ENCODE data around the gene SNTG2.
A peak's percentile ranks its signal among the peaks of the same experiment; 100 is the strongest.
"Not testable (repeated sequence)": the region's sequence is repeated elsewhere in the genome, so short reads cannot be mapped to it uniquely, and the experiment has no call there.

The SNTG2 gene

DNA sequence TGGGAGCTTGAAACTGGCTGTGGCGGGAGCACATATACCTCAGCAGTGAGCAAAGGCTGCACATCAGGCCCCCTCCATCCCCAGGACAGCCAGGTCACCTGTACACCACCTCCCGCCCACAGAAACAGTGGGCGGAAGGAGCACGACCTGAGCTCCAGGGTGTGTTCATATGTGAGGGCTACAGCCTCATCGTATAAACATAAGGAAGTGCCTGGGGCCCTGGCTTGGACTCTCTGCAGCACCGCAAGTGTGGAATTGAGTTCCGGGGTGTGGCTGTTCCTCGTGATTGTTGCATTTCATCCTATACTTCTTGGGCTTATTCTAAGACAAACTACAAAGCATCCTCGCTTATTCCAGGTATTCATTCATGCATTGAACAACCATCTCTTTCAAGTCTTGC lies 402.5 kb downstream of the SNTG2 start:
- DNase-seq = no peak

DNA sequence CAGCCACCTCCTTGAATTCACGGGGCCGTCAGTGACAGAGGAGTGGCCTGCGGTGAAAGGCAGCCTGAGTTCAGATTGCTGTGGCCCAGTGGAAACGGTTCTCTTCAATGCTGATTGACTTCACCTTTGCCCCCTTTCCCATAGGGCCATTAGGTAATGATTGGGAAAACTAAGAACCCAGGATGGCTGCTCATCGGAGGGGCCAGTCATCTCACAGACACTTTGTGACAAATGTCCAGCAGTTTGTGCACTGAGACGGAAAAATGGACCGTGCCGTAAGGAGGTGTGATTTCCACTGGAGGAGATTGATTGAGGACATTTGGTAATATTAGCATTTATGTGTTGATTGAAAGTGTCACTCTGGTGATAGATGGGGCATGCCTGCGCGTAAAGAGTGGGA lies 402.9 kb downstream of the SNTG2 start:
- no peak for DNase-seq

DNA sequence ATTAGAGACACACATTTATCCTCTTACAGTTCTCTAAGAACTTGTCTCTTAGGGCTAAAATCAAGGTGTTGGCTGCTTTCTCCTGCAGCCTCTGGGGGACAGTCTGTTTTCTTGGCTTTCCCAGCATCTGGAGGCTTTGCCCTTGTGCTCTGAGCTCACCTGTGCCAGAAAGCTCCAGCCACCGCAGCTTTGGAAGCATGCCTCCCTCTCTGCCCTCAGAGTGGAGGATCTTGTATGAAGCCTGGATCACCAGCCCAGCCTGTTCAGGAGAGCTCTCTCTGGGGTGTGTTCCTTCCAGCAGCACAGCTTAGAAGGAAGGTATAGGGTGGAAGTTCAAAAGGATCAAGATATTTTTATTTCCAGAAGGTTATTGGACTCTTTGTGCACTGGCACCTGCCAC lies 409.5 kb downstream of the SNTG2 start:
- no peak for DNase-seq

DNA sequence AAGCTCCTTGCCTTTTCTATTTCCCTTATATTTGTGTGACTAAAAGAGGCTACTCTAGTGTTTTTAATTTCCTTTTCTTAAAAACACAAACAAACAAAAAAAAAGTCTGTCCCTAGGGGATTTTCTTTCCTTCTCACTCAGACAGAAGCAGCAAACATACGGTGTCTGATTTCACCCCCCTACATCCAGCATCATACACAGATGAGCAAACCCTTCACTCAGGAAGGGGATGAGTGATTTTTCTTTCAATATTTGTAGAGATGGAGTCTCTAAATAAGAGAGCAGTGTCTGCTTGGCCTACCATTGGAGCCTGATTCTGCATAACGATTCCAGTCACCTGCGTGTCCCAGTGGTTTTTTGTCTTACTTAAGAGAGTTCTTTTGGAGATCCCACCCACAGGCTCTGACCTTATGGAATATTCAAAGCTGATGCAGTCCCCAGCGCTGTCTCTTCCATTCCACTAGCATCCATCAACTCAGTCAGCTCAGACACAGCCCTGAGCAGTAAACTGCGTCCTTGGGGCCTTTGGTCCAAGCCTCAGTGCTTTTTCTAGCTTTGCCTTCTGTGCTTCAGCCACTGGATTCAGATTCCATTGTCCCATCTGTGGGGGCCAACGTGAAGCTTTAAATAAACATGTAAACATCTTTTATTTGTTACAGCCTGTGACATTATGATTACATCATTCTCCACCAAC lies 410.1 kb downstream of the SNTG2 start:
- DNase-seq = peak; percentile 30

DNA sequence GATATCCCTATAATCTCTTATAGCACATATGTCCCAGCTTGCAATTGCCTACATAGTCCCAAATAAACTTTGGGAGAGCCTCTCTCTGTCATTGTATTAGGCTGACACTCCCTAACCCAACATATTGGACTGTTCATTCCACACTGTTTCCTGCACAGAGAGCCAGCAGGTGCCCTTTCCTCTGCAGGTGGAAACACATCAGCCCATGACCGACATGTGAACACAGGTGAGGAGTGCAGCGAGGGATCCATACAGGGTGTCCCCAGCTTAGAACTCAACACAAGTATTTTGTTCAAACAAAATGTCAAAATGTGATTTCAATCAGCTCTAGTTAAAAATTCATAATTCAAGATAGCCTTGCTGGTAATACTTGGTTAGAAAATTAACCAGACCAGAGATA lies 412.7 kb downstream of the SNTG2 start:
- DNase-seq = no peak

DNA sequence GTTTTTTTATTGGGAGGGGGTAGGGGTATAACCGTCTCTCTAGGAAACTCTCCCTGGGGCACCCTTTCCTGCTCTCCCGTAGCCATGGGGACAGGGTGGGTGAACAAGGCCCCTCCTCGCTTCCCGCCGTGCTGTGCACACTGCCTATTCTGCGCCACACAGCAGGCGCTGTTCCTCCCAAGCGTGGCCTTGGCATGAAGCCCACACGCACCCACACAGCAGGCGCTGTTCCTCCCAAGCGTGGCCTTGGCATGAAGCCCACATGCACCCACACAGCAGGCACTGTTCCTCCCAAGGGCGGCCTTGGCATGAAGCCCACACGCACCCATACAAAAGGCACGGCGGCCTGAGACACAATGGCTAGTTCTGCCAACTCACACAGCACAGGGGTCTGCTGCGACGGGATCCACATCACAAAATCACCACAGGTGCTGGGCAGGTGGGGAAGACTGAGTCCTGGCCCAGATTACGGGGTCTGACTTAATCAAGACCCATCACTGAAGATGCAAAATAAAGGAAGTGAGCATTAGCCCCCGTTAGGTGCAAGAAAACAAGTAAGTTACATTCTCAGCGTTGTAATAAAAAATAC lies 416.0 kb downstream of the SNTG2 start:
- peak; percentile 42 for DNase-seq

DNA sequence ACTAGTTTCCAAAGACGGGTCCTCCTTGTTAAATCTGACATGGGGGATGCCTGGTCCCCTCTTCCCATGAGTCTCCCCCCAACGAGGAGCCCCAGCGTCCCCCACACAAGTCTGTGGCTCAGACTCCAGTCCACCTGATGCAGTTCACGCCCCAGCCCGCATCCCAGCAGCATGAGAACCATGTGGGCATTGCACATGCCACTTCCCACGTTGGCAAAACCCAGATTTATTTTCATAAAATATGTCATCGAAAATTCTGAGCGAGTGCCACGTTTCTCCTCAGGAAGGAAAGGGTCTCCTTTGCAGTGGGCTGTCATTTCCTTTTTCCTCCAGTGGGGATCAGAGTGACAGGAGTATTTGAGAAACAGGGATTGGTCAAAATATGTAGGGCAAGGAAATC lies 417.0 kb downstream of the SNTG2 start:
- no peak for DNase-seq

DNA sequence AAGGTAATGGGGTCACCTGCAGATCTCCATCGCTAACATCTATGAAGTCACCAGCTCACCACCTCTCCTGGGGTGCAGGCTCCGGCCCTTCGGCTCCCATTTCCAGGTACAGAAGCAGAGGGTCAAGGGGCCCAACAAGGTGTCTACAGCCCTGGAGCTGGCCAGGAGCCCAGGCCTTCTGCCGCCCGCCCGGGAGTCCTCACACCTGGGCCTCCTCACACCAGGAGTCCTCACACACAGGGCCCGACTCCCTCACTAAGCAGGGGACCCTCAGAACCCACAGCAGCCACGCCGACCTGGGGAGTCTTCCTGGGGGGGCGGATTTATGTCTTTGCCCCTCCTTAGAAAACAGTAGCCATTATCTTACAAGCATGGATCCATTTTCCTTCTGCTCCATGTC lies 419.3 kb downstream of the SNTG2 start:
- DNase-seq = no peak

DNA sequence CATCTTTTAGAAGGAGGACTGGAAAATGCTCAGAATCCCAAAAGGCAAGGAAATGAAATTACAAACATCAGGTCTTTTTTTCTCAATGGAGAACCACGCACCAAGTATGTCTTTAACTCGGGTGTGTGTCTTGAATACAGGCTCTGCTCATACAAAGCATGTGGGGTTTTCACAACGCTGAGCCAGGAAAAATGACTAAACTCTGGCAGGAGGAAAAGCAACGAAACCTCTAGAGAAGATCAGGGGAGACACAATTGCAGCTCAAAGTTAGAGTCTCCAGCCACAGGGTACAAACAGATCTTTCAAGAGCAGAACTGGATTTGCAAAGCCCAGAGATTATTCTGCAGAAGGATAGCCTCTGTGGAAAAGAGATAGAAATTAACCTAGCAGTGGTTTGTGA lies 419.8 kb downstream of the SNTG2 start:
- no peak for DNase-seq

DNA sequence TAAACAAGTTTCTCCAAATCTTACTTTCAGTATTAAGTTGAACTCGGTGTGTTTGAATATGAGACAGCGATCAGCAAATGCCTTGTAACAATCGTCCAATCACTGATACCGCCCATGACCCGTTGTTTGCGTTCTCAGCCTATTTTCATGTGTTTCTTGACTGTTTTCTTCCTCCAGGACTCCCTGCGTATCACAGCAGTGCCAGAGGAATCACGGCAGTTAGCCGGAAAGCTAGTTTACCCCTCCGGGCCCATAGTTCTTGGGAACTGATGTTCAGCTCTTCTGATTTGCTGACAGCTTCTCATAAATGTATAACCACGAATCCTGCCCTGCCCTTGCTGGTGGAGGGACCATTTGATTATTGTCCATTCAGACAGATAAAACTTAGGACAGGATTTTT lies 420.4 kb downstream of the SNTG2 start:
- no peak for DNase-seq

DNA sequence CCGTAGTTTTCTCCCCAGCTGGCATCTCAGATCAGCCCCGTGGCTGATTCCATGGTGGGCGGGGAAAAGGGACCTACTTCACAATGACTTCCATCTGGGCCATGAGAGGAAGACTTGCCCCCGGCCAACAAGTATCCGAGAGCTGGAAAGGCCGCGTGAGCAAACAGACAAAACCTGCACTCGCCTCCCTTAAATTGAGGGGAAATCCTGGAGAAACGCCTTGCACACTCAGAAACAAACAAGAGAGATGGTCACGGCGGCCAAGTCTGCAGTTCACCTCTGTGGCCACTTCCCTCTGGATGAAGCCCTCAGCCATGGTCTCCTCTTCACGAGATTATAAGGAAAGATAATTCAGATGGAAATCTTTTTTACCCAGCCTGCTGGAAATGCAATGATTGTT lies 423.2 kb downstream of the SNTG2 start:
- no peak for DNase-seq

DNA sequence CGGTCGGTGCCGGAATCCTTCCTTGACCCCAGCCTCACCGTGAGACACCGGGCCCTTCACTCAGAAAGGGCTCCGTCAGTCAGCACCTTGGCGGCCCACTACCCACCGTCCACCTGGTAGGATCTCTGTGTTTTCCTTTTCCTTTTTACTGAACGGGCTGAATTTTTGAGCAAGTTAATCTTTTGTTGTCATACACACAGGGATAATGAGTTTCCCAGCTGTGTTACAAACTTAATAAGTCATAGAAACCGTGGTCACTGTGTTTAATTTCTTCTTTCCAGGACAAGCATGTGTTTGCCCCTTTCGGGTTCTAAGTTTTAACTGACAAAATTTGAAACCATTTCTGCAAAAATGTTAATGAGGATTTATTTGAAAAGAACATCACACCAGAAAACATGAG lies 423.6 kb downstream of the SNTG2 start:
- DNase-seq = no peak

DNA sequence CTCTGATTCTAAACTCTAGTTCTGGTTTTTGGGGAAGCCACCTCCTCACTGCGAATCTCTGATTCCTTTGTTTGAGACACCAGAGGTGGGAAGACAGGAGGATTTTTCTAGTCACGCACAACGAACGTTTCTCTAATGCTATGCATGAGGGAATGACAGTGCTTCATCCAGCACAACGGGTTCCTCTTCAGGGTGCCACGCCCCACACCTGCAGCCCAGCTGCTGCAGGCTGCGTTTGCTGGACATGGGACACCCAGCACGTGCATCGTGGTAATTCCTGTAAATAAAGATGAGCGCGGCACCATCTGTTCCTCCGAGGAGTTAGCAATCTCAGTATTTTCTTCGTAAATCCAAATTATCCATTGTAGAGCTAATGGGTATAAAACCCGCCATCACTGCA lies 425.1 kb downstream of the SNTG2 start:
- peak; percentile 18 for DNase-seq

DNA sequence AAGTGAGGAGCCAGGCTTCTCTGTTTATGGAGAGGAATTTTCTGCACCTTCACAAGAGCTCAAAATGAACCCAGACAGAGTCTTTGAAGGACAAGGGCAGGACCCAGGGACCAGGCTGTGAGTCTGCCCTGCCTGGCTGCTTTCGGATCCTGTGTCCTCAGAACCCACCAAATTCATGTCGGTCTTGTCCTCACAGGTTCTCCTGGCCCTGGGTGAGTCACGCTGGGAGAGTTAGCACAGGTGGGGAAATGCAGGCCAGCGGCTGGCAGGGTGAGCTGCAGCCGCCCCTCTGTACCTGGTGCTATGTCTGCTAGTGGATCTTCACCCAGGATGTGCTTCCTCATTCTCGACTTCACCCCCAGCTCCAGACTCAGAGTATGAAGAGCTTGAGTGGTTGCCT lies 426.8 kb downstream of the SNTG2 start:
- no peak for DNase-seq

DNA sequence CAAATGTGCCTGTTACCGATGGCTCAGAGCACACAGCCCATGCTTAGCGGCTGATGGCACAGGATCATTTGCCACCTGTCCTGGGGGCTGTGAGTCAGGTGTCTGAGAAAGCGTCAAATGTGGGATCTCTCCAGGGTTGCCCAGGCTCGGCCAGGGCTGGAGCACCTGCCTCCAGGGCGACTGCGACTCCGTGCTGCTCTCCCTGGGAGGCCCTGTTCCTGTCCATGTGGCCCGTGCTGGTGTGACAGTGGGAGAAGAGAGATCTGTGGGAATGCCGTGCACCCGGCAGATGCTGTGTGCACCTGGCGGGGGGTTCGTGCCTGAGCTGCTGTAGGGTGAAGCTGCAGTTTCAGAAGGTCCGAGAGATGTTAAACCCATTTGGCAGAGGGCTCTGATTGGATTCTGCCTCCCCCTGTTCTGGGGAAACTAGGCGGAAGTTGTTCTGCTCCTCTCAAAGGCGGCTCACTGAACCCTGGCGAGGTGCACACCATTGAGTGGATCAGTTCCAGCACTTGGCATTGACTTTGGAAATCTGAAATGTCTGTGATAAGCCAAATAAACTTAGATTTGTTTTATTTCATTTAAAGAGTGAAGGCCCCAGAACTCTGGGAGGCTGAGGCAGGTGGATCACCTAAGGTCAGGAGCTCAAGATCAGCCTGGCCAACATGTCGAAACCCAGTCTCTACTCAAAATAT lies 428.0 kb downstream of the SNTG2 start:
- no peak for DNase-seq

DNA sequence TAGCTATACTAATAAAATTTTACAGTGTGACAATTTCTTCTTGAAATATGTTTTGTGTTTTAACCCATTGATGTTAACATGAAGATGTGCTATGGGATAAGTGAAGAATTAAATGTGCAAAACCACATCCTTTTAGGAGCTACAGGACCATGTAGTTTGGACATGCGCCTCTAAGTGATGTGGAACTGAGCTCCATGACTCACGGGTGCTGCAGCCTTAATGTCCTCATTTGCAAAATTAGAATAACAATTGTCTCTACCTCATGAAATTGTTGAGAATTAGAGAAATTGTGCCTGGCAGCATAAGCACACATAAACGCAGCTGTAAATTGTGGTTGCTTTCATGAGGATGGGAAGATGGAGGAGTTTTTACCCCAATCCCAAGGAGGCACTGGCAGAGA lies 431.0 kb downstream of the SNTG2 start:
- no peak for DNase-seq

DNA sequence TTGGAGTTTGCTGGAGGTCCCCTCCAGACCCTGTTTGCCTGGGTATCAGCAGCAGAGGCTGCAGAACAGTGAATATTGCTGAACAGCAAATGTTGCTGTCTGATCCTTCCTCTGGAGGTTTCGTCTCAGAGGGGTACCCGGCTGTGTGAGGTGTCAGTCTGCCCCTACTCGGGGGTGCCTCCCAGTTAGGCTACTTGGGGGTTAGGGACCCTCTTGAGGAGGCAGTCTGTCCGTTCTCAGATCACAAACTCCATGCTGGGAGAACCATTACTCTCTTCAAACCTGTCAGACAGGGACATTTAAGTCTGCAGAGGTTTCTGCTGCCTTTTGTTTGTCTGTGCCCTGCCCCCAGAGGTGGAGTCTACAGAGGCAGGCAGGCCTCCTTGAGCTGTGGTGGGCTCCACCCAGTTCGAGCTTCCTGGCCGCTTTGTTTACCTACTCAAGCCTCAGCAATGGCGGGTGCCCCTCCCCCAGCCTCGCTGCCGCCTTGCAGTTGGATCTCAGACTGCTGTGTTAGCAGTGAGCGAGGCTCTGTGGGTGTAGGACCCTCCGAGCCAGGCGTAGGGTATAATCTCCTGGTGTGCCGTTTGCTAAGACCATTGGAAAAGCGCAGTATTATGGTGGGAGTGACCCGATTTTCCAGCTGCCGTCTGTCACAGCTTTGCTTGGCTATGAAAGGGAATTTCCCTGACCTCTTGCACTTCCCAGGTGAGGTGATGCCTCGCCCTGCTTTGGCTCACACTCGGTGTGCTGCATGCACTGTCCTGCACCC lies 437.5 kb downstream of the SNTG2 start:
- peak; percentile 8 for DNase-seq

DNA sequence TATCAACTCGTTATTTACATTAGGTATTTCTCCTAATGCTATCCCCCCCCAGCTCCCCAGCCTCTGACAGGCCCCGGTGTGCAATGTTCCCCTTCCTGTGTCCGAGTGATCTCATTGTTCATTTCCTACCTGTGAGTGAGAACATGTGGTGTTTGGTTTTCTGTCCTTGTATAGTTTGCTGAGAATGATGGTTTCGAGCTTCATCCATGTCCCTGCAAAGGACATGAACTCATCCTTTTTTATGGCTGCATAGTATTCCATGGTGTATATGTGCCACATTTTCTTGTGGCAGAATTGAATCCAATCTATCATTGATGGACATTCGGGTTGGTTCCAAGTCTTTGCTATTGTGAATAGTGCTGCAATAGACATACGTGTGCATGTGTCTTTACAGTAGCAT lies 439.5 kb downstream of the SNTG2 start:
- DNase-seq = not testable (repeated sequence)

DNA sequence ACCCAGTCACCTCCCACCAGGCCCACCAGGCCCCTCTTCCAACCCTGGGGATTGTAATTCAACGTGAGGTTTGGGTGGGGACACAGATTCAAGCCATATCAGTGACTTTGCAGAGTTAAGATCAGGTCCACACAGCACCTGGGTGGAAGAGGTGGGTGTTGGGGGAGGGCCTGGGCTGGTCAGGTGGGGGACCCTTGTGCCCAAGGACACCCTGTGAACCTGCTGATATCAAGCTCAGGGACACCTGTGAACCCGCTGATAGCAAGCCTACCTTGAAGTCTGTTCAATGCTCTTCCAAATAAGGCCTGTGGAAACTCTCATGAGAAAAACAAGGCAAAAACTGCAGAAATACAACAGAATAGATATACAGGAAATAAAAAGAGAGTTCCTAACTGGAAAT lies 442.7 kb downstream of the SNTG2 start:
- DNase-seq = no peak

DNA sequence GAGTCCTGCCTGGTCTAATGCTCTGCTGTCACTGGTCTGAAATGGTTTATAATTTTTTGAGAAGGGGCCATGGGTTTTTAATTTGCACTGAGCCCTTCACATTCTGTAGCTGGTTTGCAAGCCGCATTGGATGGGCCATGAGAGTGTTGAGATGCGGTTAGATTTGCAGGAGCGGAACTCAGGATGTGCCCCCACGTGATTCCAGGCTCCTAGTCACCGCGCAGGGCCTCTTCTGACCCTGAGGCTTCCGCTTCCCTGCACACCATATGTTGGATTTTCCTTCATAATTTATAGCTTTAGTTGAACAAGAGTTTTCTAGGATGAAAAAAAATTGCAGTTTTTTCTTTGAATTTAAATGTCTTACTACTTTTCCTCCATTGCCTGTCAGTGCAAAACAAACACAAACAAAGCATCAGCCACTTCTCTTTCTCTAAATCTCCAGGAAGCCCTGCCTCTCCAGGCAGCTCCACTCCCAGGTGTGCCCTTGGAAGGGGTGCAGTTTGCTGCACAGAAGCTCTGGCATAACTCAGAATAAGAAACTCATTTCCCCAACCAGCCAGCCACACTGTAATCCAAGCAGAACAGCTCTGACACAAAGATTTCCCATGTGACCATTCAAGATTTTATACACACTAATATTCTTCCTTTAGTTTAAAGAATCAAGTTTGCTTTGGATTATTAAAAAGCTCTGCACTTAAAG lies 444.2 kb downstream of the SNTG2 start:
- DNase-seq = no peak

DNA sequence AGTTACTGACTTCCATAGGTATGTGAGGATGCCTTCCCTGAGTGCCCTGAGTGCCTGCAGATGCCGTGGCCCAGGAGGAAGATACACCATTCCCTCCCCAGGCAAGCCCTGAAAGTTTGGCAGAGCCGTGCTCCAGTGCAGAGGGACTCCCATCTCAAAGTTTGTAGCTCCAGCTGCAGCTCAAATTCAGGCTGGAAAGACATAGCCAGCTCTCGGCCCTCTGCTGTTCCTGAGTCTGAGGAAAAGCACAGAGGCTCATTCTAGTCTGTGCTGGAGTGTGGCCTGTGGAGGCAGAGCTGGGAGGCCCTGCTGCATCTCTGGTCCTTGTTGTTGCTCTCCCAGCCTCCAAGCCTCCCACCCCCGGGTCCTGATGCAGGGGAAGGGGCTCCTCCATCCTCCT lies 446.7 kb downstream of the SNTG2 start:
- DNase-seq = no peak

DNA sequence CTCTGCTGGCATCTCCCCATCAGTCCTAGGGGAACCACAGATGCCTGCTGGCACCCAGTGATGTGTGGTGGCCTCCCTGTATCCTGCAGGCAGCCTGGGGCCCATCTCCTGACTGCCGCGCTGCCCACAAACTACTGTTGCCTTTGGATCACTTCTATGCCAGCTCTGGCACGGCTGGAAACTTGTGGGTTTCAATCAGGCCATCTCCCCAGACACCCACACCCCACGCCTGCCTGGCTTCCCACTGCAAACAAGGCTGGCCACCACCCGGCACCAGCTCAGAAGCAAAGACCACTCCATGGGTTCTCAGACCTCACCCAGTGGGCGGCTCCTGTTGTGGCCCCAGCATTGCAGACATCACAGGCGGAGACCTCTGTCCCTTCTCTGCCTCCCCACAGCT lies 447.5 kb downstream of the SNTG2 start:
- no peak for DNase-seq

All from NCI-H510A treated with DMSO at 0.1 percent for 48 hours (cell line).